ENCODE data around the gene PHLDA1. TPM values are rescaled to one million over a fixed set of nuclear protein-coding genes. Genes with fewer than 3 reads are reported as not detected.

Gene PHLDA1
- 44.1 and 87.9 TPM in 2 replicates for total RNA-seq

GRCh38 chr12:76031414-76032042 is at the start of gene PHLDA1:
PHLDA1 (minus strand) TSS chr12:76031776.

Other genes with a start within 250 kb of the PHLDA1 start
- gene NAP1L1, start 52.9 kb upstream of the PHLDA1 start, total RNA-seq, result 550 and 687 TPM in 2 replicates

Measured in thoracic aorta endothelial cell (primary cell).